OCI-LY3 (cell line): ENCODE data around the gene PODNL1.

Experiments
- EZH2phosphoT487 ChIP-seq: fragments of 200-600 bp; shearing (Covaris generic); IDR thresholded peaks from 2 replicates; pipeline ENCODE4 v1.6.1; 2018; ENCODE audit warnings: antibody characterized with exemption, mixed run types, low read depth
- TF ChIP-seq, protein P1 (sequence below): fragments of 200-600, 300-600 bp; sonication (generic); IDR thresholded peaks from 2 replicates; pipeline ENCODE4 v1.5.1; 2014; ENCODE audit warnings: antibody characterized with exemption, low read length, low read depth

DNA sequence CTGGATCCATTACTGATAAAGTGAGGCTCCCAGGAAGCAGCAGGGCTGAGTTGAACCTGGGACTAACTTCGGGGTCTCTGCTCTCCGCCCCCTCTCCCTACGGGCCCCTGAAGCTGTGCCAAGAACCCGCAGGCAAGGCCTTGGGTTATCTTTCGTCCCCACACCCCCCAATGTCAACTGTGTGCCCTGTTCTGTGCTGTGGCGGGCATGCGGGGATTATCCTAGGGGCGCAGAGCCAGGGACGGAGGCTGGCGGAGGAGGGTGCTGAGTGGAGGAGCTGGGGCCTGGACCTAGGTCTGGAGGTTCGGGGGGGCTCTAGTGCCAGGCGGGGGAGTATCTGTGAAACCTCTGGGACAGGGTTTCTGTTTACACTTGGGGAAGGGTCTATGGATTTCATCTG, 41.5 kb upstream of the PODNL1 start:
- TF ChIP-seq, protein P1, sequence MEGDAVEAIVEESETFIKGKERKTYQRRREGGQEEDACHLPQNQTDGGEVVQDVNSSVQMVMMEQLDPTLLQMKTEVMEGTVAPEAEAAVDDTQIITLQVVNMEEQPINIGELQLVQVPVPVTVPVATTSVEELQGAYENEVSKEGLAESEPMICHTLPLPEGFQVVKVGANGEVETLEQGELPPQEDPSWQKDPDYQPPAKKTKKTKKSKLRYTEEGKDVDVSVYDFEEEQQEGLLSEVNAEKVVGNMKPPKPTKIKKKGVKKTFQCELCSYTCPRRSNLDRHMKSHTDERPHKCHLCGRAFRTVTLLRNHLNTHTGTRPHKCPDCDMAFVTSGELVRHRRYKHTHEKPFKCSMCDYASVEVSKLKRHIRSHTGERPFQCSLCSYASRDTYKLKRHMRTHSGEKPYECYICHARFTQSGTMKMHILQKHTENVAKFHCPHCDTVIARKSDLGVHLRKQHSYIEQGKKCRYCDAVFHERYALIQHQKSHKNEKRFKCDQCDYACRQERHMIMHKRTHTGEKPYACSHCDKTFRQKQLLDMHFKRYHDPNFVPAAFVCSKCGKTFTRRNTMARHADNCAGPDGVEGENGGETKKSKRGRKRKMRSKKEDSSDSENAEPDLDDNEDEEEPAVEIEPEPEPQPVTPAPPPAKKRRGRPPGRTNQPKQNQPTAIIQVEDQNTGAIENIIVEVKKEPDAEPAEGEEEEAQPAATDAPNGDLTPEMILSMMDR, result no peak
- TF ChIP-seq EZH2phosphoT487, result no peak
